ENCODE measurements around the gene FLNA.
"Not testable (repeated sequence)": the region's sequence is repeated elsewhere in the genome, so short reads cannot be mapped to it uniquely, and the experiment has no call there.

Gene FLNA

DNA sequence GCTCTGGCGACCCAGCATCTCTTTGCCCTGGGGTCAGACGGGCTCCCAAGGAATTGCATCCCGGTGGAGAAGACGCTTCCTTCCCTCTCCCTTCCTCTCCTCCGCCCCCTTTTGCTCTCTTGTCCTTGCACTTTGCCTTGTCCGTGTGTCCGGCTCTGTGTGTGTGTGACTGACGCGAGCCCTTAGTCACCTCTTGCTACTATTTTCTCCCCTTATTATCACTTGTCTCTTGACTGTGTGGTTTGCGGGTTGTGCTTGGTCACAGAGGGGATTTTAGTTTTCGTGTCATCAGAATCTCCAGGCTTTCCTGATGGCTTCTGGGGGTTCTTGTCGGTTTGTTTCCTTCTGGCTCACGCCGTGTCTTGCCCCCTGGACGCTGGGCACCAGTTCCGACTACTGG, 31.4 kb downstream of the FLNA start:
- DNase-seq (ENCODE audit: low spot score): not testable (repeated sequence)

DNA sequence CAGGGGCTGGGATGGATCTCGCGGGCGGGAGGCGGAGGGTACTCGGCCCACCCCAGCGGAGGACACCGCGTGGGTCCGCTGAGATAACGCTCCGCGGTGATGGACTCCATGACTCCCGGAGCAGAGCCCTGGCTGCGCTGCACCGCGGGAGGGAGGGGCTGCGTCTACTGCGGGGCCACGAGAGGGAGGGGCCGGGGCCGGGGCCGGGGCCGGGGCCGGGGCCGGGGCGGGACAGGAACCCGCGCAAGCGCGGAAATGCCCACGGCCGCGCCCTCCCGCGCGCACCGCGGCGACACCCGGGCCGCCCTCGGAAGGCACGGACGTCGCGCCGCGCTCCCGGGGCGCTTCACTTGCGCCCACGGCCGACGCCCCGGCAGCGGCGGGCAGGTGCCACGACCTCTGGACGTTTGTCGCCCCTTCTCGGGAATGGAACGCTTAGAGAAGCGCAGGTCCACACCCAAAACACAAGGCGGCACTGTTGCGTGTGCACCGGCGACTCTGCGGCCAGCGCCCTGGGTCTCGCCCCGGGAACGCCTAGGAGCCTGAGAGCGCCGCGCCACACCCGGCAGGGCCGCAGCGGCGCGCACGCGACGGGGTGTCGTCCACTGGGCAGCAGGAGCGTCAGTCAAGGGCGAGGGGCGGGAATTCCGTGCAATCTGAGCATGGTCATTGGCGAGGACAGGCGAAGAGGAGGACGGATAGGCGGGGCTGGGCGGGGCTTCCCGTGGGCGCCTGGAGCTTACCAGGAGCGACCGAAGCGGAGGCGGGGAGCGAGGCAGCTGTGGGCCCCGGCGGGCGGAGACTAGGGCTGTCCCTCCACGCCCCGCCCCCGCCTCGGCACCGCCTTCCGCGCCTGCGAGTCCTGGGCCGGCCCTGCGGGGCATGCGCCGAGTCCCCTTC, 32.8 kb downstream of the FLNA start:
- DNase-seq (ENCODE audit: low spot score): not testable (repeated sequence)

DNA sequence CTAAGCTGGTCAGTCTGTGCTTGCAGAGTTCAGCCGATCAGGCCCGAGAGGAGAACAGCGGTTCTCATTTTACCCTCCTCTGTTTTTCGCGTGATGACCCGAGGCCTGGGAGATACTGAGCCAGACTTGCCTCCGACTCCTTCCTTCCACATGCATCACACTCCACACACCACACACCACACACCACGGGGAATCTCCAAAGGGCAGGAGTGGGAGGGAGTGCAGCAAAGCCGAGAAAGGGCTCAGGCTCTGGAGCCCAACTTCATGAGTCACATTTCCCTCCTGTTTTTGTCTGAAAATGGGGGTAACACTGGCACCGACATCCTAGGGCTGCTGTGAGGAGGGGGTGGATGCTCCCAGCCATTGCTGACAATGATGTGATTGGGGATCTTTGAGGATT, 39.9 kb downstream of the FLNA start:
- DNase-seq (ENCODE audit: low spot score): no peak

DNA sequence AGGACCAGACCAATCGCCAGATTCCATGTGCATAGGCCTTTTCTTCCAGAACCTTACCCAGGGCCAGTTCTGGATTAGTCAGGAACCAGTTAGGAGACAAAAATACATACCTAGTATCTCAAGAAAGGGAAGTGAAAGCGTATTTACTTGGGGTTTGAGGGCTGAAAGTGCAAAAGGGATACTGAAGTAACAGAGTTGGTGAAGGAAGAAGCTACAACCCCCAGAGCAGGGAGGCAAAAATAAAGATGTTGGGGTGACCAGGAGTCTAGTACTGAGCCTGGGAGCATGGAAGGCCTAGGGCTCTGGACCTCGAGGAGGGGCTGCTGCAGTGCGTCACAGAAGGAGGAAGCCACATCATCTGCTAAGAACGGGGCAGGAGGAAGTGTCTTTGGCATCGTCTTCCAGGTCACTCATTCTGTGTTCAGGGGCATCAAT, 40.6 kb downstream of the FLNA start:
- no peak for DNase-seq (ENCODE audit: low spot score)

DNA sequence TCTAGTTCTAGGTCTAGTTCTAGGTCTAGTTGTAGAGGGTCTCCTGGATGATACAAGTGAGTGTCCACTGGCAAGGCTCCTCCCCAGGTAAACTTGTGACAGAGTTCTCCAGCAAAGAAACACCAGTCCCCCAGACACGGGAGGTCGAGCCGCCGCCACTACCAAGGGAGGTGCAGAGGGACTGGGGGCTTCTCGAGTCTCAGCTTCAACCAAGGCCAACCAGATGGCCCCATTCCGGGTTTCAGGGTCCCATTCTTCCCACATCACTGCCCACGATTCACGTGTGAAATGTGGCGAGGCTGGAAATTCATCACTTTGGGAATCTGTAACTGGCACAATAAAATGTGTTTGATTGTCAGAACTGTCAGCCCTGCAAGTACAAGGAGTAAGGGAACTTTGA, 41.3 kb downstream of the FLNA start:
- DNase-seq (ENCODE audit: low spot score): no peak

DNA sequence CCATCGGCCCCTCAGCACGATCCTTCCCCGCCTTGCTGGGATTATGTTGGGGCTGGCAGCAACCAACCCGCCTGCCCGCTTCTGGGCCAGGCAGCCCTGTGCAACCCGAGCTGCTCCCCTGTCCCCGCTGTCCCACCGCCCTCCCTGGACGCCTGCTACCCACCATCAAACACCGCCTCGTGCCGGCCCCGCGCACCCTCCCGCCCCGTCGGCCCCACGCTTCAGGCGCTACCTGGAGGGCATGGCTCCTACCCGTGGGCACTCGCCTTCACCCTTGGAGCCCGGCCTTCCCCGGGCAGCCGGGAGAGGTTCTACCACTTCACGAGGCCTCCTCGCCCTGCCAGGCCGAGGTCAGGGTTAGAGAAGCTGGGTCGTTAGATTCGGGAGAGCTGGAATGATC, 41.9 kb downstream of the FLNA start:
- no peak for DNase-seq (ENCODE audit: low spot score)

DNA sequence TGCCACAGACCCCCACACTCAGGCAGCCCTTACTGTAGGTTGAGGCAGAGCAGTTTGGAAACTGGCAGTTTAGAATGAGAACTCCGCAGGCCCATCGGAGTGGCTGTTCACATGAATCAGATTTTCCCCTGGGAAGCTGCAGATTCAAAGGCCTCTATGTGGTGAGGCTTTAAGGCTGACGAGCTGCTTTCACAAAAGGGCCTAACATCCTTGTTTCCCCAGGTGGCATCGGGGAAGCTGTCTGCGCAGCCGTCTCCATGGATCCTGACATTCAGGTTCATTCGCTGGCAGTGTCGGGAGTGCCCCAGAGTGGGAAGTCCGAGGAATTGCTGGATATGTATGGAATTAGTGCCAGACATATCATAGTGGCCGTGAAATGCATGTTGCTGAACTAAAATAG, 45.1 kb downstream of the FLNA start:
- no peak for DNase-seq (ENCODE audit: low spot score)

DNA sequence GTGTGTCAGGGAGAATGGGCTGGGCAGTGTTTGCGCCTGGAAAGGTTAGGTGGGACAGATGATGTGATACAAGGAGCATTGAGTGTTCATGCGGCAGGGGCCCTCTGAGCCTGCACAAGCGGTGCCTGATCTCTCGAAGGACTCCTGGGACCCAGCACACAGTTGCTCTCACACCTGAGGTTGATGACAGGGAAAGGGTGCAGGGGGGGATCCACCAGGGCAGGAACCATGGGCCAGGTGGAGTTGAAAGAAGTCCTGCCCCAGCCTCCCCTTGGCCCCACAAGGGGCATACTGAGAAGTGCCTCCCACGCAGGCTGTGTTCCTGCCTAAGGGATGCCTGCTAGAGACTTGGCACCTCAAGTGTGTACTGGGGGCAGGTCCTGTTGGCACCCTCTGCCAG, 45.8 kb downstream of the FLNA start:
- no peak for DNase-seq (ENCODE audit: low spot score)

DNA sequence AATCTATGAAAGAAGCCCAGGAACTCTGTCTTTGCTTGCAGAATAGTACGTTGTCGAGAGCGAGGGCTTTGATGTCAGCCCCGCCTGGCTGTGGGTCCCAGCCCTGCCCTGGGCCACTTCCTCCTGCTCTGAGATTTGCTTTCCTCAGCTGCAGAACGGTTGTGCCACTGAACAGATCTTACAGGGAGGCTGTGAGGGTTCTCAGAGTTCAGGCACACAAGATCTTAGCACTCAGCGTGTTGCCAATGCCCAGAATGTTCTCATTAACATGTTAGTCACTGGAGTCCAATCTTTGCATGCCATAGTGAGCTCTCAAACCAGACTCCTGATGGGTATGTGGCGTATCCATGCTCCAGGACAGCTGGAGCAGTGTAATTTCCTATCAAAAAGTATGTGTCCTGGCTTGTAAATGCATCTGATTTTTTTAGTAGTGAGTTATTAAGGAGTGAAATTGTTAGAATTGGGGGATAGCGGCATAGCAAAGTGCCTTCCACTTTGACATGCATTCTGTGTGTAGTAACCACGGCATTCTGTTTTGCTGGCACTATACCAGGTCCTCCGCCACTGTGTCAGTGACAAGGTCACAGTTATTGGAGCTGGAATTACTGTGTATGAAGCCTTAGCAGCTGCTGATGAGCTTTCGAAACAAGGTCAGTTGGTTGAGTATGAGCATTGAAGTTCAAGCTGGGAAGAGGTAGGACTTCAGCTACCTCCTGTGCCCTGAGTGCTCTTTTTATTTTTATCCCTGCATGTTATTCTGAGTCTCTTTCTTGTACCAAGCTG, 47.2 kb downstream of the FLNA start:
- DNase-seq (ENCODE audit: low spot score): no peak

DNA sequence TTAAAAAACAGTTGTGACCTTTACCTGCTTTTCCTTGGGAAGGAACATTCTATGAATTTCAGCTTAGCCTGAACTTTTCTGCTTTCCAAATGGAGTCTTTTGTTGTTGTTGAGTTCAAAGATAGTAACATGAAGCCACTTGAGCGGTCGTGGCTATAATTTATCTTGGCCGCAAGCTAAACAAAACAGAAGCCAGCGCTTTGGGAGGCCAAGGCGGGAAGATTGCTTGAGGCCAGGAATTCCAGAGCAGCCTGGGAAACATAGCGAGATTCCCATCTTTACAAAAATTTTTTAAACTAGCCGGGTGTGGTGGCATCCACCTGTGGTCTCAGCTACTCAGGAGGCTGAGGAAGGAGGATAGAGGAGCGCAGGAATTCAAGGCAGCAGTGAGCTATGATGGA, 48.9 kb downstream of the FLNA start:
- DNase-seq (ENCODE audit: low spot score): no peak

DNA sequence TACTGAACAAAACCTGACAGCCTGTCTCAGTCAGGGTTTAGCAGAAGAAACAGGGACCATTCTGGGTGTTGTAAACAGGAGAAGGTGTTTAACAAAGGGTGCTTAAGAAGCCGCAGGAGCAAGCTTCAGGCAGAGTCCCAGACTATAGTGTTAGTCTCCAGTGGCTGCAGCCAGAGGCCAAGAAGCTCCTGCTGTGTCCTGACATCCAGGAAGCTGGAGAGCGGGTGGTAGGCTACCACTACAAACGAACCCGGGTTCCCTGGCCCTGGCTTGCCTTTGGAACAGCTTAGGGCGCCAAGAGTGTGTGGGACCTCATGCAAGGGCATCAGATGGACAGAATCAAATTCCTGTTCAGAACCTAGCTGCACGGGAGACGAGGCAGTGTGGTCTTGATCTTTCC, 50.9 kb downstream of the FLNA start:
- no peak for DNase-seq (ENCODE audit: low spot score)

DNA sequence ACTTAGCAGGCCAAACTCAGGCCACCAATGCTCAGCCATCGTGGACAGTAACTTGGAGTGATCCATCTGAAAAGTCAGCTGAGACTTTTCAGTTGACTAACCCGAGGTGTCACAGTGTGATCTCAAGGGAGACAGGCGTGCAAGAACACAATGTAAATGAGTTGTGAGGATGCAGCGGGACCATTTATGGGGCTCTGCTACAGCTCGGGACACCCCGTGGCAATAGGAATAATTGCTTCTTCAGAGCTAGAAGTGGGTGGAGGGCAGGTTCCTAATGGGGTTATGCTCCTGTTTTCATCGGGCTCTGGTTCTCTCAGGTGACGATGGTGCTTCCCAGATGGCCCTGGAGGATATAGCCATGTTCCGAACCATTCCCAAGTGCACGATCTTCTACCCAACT, 51.5 kb downstream of the FLNA start:
- no peak for DNase-seq (ENCODE audit: low spot score)

DNA sequence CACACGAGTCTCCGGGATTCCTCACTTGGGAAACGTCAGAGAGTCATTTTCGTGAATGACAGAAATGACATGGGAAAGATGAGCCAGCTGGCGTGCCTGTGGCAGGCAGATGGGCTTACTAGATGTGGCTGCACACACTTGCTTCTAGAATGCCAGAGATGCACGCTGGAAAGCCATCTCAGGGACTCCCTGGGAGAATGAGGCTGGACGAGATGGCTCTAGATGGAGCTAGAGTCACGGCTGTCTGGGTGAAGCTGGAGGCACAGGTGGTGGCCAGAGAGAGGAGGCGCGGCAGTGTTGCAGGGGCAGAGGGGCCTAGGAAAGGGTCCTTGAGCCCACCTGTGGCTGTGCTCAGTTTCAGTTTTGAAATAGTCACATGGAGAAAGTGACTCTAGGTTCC, 52.8 kb downstream of the FLNA start:
- no peak for DNase-seq (ENCODE audit: low spot score)

DNA sequence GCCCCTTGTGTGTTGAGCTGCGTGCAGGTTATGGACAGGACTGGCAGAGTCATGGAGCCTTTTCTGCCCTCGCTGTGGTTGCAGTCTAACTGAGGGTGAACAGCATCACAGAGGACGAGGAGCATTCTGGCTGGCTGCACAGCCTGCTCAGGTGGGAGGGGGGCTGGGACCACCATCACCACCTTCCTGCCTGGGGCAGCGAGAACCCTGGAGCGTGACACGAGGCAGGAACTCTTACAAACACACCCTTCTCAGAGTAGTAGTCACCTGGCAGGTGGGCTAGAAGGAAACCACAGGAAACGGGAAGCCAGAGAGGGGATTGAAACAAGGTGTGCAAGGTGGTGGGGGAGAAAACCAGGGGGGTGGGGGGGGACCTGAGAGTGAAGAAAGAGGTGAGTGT, 53.3 kb downstream of the FLNA start:
- DNase-seq (ENCODE audit: low spot score): no peak

DNA sequence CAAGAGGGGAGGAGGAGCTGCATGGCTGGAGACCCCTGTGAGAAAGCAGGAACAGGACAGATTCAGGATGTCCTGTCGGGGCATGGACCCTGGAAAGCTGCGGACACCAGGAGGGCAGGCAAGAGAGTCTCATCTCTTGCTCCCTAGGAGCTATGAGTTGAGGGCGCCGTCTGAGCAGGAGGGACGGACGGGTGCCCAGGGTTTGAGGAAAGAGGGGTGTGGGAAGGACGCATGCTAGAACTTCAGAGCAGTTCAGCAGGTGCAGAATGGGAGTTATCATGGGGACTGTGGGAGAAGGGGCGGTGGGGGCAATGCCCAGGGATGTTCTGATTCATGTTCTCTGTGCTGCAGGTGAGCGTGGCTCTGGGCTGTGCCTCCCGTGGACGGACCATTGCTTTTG, 54.0 kb downstream of the FLNA start:
- no peak for DNase-seq (ENCODE audit: low spot score)

DNA sequence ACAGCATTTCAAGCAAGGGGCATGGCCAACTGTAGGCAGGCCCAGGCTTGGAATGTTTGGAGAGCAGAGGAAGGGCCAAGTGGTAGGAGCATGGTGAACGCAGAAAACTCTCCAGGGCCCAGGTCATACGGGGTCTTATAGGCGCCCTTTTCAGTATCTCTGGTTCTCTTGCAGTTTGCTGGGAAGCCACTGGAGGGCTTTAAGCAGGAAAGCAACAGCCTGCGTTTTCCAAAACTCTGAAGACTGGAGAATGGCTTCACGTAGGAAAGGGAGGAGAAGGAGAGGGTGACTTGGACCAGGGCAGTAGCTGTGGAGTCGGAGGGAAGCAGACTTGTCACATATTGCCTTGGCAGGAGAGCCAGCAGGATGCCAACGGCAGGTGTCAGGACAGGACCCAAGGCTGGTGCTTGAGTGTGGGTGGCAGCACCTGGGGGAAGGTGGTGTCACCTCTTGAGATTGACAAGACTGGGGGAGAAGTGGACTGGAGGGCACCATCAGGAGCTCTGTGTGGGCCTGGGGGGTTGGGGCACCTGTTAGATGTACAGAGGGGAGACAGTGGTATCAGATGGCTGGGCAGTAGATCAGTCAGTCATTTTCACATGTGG, 56.9 kb downstream of the FLNA start:
- DNase-seq (ENCODE audit: low spot score): peak; percentile 33

DNA sequence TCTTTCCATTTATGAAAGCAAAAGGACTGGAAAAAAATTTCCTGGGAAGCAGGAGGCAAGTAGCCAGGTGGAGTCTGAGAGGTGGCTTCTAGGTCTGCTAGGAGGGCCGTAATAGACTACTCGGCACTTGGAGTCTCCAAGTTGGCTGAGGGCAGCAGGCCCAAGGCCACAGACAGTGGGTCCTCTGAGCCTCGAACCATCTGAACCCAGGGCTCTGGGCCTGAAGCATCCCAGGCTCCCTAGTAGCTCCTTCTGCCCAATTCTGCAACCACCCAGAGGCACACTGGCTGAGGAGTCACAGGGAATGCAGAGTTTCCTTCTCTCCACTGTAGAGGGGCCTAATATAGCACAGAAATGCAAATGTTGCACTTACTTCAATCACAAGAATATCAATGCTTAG, 59.0 kb downstream of the FLNA start:
- DNase-seq (ENCODE audit: low spot score): no peak

DNA sequence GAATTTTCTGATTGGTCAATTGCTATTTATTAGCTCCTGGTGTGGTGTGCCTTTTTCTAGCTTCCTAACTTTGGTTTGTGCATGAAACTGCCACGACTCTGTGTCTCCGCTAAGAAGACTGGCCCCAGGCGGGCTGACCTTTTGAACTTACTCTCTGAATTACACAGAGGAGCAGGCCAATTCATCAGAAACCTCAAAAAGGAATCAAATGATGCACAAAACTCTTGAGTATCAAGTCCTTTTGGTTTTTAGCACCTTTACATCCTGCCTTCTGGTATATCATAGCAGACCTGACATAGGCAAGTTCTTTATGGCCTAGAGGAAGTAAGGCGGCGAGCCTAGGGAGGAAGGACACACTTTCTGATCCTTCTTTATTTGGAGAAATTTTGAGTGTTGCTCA, 61.3 kb downstream of the FLNA start:
- no peak for DNase-seq (ENCODE audit: low spot score)

DNA sequence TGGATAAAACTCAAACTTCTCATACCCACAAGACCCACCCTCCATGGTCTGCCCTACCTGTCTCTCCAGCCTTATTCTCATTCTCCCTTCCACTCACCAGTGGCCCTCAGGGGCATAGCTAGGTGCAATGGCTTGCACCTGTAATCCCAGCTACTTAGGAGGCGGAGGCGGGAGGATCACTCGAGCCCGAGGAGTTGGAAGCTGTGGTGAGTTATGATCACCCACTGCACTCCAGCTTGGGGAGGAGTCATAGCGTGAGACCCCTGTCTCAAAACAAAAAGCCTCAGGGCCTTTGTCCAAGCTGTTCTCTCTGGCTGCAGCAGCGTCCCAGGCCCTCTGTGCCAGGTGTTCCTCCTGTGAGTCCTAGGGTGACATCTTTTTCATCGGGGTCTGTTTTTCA, 62.3 kb downstream of the FLNA start:
- no peak for DNase-seq (ENCODE audit: low spot score)

DNA sequence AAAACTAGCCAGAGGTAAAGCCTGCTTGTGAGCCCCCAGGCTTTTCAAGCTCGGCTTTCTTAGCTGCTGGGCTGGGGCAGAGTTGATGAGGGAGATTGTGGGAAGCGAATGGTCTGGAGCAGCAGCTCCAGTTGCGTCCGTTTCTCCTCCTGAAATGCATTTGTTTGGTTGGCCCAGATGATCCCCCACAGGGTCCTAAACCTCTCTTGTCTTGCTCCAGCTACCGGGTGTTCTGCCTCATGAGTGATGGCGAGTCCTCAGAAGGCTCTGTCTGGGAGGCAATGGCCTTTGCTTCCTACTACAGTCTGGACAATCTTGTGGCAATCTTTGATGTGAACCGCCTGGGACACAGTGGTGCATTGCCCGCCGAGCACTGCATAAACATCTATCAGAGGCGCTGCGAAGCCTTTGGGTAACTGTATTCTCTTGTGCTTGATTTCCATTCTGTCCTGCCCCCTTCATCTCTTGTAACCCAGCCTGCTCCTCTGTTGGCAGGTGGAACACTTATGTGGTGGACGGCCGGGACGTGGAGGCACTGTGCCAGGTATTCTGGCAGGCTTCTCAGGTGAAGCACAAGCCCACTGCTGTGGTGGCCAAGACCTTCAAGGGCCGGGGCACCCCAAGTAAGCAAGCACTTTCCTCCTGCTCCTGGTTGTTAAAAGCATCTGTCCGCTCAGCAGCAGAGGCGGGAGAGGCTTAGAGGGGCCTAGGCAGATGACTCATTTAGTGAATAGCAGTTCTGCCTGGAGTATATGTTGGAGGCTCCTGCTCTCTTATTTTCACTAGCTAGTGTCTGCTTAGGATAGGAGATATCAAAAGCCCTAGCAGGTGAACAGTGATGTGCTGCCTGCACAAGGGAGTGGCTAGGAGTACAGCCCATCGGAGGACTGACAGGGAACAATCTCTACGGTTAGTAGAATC, 63.6 kb downstream of the FLNA start:
- no peak for DNase-seq (ENCODE audit: low spot score)

DNA sequence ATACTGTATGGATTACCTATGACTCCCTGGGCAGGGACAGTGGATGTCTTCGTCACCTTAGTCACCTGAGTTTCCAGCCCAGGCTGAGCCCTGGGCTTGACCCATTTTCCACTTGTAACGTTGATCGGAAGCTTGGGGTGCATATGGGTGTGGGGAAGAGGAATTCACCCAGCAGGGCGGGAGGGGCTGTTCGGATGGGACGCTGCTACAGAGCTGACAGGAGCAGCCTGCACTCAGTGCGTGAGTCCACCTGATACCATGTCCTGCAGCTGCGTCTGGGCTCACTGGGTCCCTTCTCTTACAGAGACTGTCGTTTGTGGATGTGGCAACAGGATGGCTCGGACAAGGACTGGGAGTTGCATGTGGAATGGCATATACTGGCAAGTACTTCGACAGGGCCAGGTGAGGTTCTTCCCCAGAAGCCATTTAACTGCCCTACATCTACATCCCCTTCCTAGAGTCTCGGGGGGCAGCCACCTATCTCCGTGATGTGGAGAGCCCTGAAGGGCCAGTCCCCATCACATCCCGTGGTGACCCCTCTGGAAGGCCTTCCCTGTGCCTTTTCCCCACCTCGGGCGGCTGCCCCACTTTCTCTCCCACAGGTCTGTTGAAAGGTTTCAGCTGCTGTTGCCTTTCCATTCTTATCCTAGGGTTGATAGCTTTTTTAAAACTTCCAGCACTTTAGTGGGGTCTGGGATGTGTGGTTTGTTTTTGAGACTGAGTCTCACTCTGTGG, 65.2 kb downstream of the FLNA start:
- no peak for DNase-seq (ENCODE audit: low spot score)

All from SW480 (cell line).